HL-60 (cell line): ENCODE data around the gene RND1.

Experiments
- DNase-seq, 2 experiments: peaks; one replicate each; pipeline ENCODE4 v3.0.0-alpha.2; 2010 to 2020; ENCODE audit warnings: low read depth in 1 of 2, low spot score in 1 of 2
- H3K27ac ChIP-seq: fragments of 250-450 bp; sonication (Bioruptor Pico); replicated peaks from 2 replicates; pipeline ENCODE4 v1.5.1; 2020; ENCODE audit warnings: mild to moderate bottlenecking, moderate library complexity
- H3K27me3 ChIP-seq: fragments of 250-450 bp; sonication (Bioruptor Pico); 2 replicates; pipeline ENCODE4 v1.5.1; 2021; ENCODE audit warnings: mild to moderate bottlenecking, moderate library complexity; ENCODE audit not compliant: insufficient read depth, poor library complexity, severe bottlenecking
- H3K4me3 ChIP-seq: replicated peaks from 2 replicates; pipeline ENCODE4 v1.5.1; 2011; ENCODE audit warnings: mild to moderate bottlenecking, control low read depth, low read length; ENCODE audit not compliant: insufficient read depth
- CTCF ChIP-seq: IDR thresholded peaks from one replicate; pipeline ENCODE4 v1.5.1; 2011; ENCODE audit warnings: low read length, control low read depth, inconsistent platforms; ENCODE audit not compliant: insufficient read depth
- GABPA ChIP-seq: IDR thresholded peaks from 2 replicates; pipeline ENCODE4 v1.6.1; 2012; ENCODE audit warnings: low read depth
- POLR2AphosphoS5 ChIP-seq: IDR thresholded peaks from 2 replicates; pipeline ENCODE4 v1.6.1; 2012; ENCODE audit warnings: low read depth
- REST ChIP-seq: IDR thresholded peaks from 2 replicates; pipeline ENCODE4 v1.6.1; 2012; ENCODE audit warnings: low read depth; ENCODE audit not compliant: insufficient replicate concordance
- SPI1 ChIP-seq: IDR thresholded peaks from 2 replicates; pipeline ENCODE4 v1.6.1; 2012; ENCODE audit warnings: low read depth, mild to moderate bottlenecking, borderline replicate concordance

Gene RND1

DNA sequence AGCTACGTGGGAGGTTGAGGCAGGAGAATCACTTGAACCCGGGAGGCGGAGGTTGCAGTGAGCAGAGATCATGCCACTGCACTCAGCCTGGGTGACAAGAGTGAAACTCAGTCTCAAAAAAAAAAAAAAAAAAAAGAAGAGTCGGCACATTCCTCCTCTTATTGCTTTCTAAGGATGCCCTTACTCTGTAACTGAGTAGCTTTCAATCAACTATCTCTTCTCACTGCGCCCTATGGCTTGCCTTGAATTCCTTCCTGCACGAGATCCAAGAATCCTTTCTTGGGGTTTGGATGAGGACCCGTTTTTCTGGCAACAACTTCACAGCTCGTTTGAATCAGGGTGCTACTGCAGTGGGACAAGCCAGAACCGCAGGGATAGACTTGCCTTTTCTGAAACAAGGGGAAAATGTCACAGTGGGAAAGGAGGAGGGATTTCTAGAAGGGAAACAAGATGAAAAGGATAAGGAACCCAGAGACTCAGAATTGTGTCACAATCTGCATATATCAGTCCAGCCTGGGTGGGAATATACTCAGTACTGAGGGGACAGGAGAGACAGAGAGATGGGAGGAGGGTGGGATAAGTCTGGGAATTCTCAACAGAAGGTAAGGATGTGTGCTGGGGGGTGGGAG, 16.1 kb upstream of the RND1 start:
- peaks cover 16% of the 10 kb centered on the region for H3K27me3 ChIP-seq
- no peak overlapping the region for H3K4me3 ChIP-seq
- no peak overlapping the region for H3K27ac ChIP-seq
- TF ChIP-seq REST: no peak
- TF ChIP-seq SPI1: no peak
- TF ChIP-seq CTCF: no peak
- TF ChIP-seq POLR2AphosphoS5: no peak
- TF ChIP-seq GABPA: no peak
- DNase-seq: no peak

GRCh38 chr12:48880647-48881046, 15.0 kb upstream of the RND1 start:
- TF ChIP-seq GABPA (no peak), POLR2AphosphoS5 (no peak), SPI1 (no peak), CTCF (no peak), REST (no peak)
- H3K27me3 ChIP-seq: peaks cover 16% of the 10 kb centered on the region
- no peak for DNase-seq
- H3K27ac ChIP-seq: no peak overlapping the region
- H3K4me3 ChIP-seq: no peak overlapping the region

- Histone ChIP-seq H3K4me3 (no peak overlapping the region), H3K27me3 (peaks cover 12% of the 10 kb centered on the region), H3K27ac (no peak overlapping the region)
- TF ChIP-seq POLR2AphosphoS5 (no peak), GABPA (no peak), REST (no peak), SPI1 (no peak), CTCF (no peak)
- no peak for DNase-seq
These were observed 12.9 kb upstream of the RND1 start for GRCh38 chr12:48878548-48878947.
